Fibroblast of mammary gland (primary cell): ENCODE measurements around the gene IRX4.

Experiments used
- DNase-seq: peaks from one replicate; pipeline ENCODE4 v3.0.0-alpha.2; 2010; ENCODE audit warnings: low read depth
- H3K4me3 ChIP-seq: 2 replicates; pipeline ENCODE4 v1.5.1; 2011; ENCODE audit warnings: low read depth, mild to moderate bottlenecking, low read length, moderate library complexity; ENCODE audit not compliant: control insufficient read depth
- TF ChIP-seq, protein P1 (sequence below): conservative IDR thresholded peaks from 2 replicates; pipeline ENCODE4 v1.5.1; 2011; ENCODE audit warnings: low read depth, low read length, inconsistent platforms; ENCODE audit not compliant: control insufficient read depth, insufficient read depth

IRX4 gene

DNA sequence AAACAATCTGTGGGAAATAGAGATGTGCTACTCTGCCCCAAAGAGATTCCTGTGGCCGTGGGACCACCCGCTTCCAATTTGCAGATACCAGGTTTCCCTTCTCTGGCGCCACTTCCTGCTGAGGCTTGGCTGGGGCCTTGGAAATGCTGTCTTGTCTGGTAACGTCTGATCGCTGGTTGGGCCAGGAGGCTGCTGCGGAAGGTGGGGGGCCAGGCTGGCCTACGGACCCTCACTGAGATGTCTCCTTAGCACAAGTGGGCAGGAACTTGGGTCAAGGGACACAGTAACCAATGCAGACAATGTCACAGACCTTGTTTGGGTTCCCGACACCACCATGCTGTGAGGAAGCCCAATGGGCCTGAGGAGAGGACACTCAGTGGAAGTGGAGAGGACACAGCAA lies 31.7 kb upstream of the IRX4 start:
- TF ChIP-seq, protein P1, sequence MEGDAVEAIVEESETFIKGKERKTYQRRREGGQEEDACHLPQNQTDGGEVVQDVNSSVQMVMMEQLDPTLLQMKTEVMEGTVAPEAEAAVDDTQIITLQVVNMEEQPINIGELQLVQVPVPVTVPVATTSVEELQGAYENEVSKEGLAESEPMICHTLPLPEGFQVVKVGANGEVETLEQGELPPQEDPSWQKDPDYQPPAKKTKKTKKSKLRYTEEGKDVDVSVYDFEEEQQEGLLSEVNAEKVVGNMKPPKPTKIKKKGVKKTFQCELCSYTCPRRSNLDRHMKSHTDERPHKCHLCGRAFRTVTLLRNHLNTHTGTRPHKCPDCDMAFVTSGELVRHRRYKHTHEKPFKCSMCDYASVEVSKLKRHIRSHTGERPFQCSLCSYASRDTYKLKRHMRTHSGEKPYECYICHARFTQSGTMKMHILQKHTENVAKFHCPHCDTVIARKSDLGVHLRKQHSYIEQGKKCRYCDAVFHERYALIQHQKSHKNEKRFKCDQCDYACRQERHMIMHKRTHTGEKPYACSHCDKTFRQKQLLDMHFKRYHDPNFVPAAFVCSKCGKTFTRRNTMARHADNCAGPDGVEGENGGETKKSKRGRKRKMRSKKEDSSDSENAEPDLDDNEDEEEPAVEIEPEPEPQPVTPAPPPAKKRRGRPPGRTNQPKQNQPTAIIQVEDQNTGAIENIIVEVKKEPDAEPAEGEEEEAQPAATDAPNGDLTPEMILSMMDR: no peak
- DNase-seq: no peak
- no peak overlapping the region for H3K4me3 ChIP-seq

DNA sequence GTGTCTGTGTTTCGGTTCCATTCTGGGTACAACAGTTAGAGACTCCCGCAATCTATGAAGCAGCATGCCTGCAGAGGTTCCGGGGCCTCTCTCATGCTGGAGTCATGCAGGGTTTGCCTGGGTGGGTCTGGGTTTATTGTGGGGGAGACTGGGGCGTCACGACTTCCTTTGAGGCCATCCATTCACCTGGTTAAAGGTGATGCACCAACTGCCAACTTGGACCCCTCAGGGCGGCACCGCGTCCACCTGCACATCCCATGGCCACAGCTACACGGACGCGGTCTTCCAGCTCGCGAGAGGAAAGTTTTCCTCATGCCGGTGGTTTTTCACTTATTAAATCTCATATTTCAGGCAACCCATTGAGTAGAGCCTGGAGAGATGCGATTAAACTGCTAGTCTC lies 30.9 kb upstream of the IRX4 start:
- DNase-seq: no peak
- TF ChIP-seq, protein P1: no peak
- H3K4me3 ChIP-seq: no peak overlapping the region

DNA sequence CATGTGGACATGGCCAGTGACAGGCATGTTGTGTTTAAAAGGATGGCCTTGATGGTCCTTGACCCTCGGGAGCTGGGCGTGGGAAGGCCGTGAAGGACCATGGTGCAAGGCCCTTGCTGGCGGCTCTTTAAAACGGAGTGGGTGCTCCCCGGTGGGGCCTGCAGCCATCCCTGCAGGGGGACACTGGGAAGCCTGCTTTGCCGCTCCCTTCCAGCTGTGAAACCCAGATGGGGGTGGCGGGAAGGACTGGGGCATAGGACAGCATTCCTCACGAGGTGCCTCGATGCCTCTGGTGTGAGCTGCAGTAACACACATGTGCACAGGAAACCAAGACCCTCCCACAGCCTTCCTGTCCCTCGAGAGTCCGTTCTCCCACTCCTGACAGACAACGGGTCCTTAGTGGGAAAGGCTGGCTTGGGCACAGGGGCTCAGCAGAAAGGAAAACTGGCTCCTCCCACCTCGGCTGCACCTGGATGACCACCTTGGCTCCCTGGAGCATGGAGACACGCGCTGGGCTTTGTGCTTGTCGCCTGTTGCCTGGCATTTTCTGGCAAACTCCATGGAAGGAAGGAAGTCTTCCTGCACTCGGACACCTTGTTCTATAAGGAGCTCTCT lies 30.3 kb upstream of the IRX4 start:
- H3K4me3 ChIP-seq: no peak overlapping the region
- TF ChIP-seq, protein P1: no peak
- no peak for DNase-seq

DNA sequence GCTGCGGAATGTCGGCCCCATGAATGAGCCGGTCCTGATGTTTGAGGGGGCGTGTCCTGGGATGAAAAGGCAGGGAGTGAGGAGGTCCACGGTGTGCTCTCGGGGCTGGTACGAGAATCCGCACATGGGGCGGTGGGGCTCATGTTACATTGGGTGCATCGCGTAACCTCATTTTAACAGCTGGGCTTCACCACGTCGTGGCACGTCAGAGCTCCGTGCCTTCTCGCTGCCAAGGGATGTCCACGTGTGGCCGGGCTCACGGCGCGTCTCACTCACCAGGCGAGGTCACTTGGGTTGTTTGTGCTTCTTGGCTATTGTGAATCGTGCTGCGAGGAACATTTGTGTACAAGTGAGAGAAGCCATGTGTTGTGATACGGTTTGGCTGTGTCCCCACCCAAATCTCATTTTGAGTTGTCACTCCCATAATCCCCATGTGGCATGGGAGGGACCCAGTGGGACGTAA lies 29.1 kb upstream of the IRX4 start:
- TF ChIP-seq, protein P1: no peak
- H3K4me3 ChIP-seq: no peak overlapping the region
- DNase-seq: no peak

DNA sequence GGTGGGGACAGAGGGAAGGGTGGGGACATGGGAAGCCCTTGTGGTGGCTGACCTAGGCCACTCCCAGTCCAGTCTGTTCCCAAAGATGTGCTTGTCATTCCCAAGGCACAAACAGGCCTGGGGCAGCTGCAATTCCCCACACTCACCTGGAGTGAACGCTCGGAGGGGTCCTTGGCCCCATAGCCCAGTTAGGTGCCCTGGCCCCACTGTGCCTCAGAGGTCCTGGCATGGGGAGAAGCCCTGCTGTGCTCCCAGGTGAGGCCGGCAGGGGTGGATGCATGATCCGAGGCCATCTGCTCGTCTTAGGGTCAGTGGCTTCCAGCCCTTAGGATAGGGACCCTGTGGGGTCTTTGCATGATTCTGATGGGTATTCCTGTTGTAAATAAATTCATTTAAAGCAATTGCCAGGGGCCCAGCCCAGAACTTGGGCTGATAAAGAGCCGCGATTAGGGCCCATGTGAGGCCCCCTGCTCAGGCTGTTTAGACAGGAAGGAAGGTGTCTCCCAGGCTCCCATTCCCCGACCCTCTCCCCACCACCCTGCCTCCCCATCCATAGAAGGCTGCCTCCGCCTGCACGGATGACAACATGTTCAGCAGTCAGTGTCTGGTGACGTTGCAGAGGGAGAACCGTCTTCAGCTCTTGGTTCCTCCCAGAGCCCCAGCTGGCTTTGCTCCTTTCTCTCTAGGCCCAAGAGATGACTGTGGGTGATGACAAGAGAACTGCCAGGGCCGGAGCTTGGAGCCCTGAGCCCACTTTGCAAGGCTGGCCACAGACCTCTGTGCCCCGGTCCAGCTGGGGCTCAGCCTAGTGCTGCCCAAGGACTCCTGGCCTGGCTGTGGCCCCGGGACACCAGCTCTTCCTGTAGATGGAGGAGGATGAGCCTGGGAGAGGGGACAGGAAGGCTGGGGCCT lies 28.4 kb upstream of the IRX4 start:
- TF ChIP-seq, protein P1: no peak
- no peak overlapping the region for H3K4me3 ChIP-seq
- DNase-seq: no peak

DNA sequence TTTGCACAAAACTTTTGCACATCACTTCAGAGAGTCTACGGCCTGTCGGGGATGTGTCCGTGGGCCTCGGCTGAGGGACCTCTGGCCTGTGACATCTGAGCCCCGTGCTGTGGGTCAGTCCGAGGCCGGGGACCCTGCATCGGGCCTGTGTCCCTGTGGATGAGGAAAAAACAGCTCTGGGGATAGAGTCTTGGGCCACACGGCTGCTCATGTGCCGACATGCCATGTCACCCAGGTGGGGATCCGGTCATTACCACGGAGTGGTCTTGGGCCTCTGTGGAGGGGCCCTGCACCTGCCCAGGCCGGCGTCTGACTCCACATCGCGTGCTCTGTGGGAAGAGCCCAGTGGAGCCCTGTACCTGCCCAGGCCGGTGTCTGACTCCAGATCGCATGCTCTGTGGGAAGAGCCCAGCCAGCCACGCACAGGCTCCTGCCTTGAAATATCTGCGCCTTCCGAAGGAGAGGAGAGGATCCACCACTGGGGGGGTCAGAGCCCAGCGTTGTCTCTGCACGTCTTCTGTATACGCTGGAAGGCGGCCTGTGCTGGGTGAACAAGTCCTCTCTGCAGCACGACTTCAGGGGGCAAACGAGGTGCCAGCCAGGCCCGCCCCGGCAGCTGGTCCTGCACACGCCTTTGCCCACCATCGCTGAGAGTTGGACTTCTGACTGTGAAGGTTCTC lies 27.5 kb upstream of the IRX4 start:
- TF ChIP-seq, protein P1: no peak
- no peak overlapping the region for H3K4me3 ChIP-seq
- no peak for DNase-seq
